HG03108 (cell line): ENCODE results near the gene FLACC1.

Experiments
- ATAC-seq: cut with Tn5 transposase; IDR thresholded peaks from one replicate; pipeline ENCODE4 v1.9.1; 2021; ENCODE audit warnings: moderate library complexity; ENCODE audit not compliant: unreplicated experiment

The FLACC1 gene

DNA sequence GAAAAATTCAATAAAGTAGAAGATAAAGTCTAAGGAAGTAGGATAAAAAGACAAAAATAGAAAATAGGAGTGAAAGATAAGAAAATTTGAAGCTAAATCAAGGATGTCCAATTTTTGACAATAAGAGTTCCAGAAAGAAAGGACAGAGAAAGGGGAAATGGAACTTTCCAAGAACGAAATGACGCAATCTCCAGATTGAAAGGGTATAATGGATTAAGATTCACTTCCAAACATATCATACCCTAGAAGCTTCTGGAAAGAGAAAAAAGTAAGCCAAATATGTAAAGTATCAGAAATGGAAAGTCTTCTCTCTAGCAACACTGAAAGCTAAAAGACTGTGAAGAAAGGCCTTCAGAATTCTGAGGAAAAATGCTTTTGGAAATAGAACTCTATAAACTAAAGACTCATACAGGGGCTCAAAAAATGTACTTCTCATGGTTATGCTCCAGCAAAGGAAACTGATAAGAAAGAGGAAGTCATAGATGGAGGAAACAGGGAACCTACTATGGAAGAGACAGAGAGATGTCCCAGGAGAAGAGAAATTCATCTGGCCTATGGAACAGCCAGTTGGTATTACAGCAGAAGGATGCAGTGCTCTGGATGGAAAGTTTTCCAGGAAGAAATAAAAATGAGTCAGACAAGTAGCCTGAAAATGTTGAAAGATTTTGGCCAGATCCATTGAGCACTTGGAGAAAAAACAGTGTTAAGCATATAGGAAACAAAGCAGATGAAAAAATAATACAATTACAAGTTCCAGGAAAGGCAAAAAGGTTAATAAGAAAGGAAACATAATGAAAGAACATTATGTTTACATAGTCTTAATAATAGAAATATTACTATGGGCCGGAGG, 76.7 kb downstream of the FLACC1 start:
- ATAC-seq, result no peak

DNA sequence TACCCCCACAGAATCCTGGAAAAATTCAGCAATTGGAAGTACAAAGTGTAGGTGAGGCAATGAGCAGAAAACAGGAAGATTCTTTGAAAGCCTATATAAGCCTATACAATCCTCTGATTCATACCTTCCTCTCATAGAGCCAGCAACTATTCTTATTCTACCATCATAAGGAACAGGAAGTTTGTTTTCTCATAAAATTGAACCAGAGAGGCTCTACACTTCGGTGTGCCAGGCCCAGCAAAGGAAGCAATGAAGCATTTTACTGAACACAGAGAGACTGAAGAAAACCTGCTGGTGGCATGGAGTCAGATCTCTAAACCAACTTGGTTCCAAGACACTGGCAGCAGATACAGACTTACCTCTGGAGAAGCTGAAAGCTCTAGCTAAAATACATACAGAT, 78.1 kb downstream of the FLACC1 start:
- no peak for ATAC-seq

DNA sequence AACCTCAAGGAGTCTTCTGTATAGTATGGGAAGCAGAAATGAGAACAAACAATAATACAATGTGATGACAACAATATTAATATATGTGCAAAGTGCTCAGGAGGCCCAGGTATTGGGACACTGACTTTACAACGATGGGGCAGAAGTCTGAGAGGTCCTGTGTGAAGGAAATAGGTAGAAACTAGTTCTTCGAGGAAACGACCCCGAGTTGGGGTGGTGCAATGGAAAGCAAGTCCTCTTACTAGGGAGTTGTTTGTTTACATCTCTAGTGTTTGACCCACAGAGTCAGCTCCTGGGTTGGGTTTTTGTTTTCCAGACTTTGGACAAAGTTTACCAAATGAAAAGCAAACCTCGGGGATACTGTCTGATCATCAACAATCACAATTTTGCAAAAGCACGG, 80.6 kb downstream of the FLACC1 start:
- no peak for ATAC-seq

DNA sequence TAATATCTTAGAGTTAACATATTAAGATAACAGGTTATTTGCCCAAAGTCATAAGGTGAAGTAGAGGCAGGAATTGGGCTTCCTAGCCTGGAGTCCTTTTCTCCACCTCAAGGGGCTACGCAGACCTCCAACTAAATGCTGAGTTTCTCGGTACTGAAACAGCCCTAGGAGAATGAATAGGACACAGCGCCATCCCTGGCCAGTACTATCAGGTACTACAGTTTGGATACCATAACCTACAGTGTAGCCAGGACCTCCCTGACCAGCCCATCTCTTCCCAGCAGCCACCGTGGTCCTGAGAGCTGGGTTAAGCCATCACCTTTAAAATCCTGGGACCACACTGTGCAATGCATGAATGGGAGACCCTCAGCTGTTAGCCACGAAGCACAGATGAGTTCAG, 81.2 kb downstream of the FLACC1 start:
- no peak for ATAC-seq

DNA sequence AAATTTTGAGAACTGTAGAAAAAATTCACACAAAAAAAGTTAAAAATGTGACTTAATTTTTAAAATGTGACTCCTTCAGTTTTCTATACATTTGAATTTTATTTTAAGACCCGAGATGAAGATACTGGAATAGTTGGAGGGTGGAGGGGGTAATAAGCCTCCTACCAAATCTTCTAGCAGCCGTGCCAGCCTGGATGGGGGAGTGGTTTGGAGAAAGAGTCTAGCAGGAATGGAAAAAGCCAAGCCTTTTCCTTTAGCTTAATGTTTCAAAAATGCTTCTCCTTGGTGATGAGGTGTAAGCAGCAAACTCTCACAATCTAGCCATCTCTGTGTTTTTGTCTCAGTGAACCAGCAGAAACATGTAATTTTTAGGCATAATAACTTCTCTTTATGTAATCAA, 82.1 kb downstream of the FLACC1 start:
- no peak for ATAC-seq

DNA sequence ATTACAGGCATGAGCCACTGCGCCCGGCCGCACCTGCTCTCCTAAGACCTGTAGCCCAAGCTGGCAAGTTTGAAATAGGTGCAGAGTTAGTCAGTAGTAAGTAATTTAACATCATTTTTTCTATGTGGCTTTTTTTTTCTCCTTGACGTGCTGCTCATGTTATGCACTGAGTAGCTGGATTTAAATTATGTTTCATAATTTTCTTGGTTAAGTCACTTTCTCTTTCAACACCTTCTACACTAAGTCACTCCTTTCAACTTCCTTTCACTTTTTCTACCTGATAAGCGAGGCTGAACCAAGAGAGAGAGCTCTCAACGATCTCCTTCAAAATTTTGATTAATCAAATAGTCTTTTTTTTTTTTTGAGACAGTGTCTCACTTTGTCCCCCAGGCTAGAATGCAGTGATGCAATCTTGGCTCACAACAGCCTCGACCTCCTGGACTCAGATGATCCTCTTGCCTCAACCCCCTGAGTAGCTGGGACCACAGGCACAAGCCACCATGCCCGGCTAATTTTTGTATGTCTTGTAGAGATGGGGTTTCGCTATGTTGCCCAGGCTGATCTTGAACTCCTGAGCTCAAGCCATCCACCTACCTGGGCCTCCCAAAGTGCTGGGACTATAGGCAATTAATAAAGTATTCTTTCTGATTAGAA, 83.7 kb downstream of the FLACC1 start:
- ATAC-seq, result no peak

DNA sequence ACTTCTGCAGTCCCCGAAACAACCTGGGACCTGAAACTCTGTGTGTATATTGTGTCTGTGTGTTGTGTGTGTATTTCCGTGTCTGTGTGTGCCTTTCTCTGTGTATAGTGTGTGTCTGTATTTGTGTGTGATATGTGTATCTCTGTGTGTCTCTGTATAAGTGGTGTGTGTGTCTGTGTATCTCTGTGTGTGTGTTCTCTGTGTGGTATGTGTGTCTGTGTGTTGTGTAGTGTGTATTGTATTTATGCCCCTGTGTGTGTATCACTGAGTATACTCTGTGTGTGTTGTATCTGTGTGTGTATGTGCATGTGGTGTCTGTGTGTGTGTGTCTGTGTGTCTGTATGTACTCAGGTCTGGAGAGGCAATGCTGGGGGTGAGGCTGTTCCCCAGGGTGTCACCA, 85.2 kb downstream of the FLACC1 start:
- no peak for ATAC-seq

DNA sequence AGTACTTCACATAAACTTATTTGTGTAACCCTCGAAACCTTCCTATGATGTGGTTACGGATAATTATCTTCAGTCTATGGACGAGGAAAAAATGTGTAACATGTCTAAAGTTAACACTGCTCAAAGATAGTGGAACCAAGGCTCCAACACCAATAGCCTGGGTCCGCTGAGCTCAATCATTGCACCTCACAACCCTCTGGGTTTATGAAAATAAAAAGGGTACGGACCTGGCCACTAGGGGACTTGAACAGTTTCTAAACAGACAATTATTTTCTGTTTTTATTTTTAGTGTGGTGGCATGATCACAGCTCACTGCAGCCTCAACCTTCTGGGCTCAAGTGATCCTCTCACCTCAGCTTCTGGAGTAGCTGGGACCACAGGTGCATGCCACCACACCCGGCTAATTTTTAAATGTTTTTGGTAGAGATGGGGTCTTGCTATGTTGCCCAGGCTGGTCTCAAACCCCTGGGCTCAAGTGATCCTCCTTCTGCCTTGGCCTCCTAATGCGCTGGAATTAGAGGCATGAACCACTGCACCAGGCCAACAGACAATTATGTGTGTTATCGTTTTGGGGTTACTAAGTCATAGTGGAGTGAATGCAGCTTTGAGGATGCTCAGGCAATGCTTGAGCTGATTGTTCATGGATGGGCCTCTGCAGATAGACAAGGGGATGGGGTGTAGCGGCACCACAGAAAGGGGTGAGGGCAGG, 86.7 kb downstream of the FLACC1 start:
- ATAC-seq, result no peak

DNA sequence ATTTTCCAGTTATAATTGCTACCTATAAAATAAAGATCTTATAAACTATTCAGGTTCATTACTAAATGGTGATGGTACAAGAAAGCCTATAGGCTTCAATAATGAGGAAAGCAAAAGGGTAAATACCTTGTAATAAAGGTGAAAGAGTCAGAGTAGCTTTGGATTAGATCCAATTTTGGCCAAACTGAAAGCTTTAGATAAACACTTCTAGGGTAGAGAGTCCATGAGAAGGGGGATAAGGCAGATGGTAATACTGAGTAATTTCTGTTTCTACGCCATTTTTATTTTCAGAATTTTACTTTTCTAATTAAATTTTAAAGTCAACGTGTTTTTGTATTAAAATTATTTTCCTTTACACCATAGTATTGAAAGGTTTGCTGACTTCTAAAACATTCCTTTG, 87.4 kb downstream of the FLACC1 start:
- ATAC-seq, result no peak

DNA sequence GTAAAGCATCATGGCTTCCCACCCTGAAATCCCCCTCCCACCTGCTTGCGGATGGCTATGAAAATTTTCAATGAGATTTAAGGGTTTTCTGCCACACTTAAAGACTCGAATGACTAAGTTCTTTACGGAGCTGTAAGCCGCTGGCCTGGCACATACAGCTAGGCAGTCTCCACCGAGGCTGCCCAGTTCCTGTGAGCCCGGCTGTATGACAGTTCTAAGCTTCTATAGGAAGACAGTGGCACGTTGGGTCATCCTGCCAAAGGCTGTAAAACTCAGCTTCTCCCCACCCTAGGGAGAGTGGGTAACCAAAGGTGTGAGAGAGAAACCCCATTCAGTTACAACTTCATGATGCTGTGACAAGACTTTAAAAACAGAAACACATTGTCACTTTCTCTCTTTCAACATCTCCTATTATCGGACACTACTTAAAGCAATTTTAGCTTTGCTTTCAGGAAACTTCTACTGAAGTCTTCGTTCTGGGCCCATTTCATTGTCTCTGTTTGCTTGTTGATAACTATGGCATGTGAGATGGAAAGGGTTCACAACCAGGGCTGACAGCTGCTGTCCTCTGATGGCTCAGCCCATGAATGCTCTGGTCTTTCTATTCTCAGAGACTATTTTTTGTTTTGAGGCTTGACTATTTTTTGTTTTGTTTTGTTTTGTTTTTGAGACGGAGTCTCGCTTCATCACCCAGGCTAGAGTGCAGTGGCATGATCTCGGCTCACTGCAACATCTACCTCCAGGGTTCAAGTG, 89.7 kb downstream of the FLACC1 start:
- ATAC-seq, result no peak

DNA sequence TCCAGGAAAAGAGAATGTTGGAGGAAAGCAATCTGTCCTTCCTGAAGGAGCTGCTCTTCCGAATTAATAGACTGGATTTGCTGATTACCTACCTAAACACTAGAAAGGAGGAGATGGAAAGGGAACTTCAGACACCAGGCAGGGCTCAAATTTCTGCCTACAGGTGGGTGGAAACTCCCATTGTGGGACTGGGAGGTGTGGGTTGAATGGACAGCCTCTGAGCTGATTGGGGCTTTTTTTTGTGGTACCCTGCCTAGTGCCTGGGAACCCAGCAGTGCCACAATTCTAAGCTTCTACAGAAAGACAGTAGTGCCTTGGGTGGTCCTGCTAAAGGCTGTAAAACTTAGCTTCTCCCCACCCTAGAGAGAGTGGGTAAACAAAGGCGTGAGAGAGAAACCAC, 90.5 kb downstream of the FLACC1 start:
- no peak for ATAC-seq

DNA sequence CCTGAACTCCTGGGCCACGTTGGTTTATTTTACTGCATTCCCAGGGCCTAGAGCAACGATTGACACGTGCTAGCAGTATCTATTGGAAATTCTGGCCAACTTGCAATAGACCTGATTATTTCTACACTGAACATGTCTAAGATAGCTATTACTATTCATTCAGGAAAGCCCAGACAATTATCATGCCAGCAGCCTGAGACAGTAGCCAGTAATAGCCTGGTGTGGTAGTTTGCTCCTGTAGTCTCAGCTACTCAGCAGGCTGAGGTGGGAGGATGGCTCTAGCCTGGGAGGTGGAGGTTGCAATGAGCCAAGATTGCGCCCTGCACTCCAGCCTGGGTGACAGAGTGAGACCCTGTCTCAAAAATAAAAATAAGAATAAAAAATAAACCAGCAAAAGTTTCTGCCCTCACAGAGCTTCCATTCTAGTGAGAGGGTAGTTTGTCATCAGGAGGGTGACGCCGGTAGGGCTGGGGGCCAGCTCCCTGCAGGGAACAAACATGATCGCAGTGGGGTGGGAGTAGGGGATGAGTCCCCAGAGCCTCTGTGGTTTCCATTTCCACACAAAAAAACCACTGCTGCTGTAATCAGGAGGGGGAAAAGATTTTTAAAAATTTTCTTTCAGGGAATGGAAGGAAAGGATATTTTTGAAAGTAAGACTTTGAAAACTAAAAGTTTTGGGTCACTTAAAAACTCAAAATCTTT, 92.5 kb downstream of the FLACC1 start:
- ATAC-seq, result no peak

DNA sequence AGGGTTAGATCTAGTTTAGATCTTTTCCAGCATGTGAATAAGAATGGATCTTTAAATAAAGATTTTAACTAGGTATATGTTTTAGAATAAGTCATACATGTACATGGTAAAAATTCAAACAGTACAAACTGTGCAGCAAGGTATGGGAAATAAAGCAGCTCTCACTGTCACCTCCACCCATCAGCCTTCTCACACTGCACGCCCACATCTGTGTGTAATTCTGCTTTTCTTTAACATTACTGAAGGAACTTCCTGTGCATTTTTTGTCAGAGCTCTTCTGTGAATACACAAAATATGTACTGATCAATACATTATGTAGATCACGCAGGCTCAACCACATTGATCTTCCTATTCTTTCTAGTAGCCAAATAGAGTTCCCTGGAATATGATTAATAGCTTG, 93.4 kb downstream of the FLACC1 start:
- no peak for ATAC-seq

DNA sequence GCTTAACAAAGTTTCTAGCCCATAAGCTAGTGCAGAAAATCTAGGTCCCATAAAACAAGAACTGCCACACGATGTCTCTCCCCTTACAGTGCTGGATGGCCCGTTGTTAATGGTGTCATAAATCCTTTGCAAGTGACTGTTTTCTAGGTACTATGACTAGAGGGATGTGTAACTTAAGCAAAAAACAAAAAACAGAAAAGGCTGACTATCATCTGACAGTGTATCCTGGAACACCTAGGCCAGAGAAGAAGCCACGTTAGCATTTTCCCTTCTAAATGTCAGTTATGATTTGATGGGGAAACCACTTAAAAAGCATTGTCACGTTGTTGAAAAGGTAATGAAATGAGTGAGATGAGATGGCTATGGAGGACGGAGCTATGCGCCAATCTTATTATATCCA, 94.4 kb downstream of the FLACC1 start:
- no peak for ATAC-seq

DNA sequence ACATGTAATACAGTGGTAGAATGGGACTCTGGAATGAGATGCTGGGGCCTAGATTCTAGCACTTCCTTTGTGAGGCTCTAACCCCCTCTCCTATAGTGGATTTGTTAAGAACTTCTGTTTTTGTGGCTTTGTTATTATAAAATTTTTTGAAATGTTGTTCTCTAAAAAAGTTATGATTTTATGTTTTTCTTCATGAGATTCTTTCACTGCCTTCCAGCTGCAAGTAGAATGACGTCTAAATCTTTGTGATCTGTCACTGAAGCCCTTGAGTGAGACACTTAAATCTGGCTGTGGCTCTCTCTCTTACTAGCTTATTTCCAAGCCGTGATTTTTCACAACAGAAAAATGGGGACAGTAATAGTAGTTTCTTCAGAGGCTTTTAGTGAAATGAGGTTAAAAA, 95.2 kb downstream of the FLACC1 start:
- ATAC-seq, result no peak

DNA sequence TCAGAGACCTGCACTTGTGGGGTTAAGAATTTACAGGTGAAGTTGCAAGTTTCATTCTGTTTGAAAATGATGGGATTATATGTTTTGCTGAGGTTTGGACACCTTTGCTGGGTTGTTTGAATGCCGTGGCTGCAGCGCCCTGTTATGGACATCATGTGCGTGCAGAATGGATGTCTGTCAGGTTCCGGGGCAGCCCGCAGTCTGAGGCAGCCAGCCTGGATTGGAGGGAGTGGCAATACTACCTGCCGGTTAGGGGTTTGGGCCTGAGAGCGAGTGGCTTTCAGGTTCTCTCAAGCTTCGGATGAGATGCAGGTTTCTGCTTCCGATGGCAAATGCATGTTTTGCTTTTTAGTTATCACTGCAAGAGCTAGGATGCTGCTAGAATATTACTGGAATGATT, 95.7 kb downstream of the FLACC1 start:
- ATAC-seq, result no peak

DNA sequence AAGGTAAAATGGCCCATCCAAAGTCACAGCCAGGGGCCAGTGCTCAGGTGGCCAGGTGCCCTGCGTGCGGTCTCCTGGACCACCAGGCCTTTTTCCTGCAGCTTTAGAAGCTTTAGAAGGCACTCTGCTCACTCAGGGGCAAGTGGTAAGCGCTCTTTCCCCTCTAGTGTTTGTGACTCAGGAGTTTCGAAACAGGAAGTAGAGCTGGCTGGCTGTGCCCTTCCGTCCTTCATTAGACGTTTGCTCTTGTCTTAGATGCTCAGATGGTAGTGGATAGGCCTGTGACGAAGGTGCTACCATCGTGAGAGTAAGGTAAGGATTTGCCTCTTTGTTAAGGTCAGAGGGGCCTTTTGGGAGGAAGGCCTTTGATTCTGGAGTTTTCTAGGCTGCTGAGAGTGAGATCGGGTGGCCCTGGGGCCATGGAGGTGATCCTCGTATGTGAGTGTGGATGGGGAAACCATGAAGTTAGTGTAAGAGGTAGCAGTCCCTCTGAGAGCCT, 96.8 kb downstream of the FLACC1 start, which contains the start of gene CASP8:
Gene CASP8 (plus strand): TSS at position 235 of the 499 bp plus-strand sequence. CDS start 5,951 bp downstream, outside the sequence.
- ATAC-seq, result no peak

DNA sequence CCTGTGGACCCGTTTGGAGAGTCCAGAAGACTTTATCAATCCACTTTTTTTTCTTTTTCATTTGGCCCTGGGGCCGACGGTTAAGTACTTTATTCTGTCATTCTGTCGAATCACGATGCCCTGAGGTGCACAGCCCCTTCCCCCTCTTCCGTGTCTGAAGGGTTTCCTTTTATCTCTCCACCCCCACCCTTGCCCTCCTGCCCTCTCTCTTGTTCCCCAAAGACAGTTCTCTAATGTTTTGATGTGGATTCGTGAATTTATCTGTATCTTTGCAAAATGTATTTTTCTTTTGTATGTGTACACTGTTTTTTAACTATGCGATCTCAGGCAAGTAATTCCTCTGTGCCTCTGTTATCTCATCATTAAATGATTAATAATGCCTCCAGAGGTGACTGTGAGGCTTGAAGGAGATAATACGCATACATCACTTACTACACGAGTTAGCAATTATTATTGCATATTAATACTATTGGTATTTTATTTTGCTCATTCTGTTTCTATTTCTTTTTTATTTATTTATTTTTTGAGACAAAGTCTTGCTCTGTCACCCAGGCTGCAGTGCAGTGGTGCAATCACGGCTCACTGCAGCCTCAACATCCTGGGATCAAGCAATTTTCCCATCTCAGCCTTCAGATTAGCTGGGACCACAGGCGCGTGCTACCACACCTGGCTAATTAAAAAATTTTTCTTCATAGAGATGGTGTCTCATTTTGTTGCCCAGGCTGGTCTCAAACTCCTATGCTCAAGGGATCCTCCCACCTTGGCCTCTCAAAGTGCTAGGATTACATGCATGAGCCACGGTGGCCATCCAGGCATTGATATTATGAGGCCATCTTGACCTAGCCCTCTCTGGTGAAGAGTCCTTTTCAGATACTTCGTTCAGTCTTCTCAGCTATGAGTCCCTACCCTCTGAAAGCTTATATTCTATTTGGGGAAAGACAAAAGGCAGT, 98.2 kb downstream of the FLACC1 start:
- no peak for ATAC-seq

DNA sequence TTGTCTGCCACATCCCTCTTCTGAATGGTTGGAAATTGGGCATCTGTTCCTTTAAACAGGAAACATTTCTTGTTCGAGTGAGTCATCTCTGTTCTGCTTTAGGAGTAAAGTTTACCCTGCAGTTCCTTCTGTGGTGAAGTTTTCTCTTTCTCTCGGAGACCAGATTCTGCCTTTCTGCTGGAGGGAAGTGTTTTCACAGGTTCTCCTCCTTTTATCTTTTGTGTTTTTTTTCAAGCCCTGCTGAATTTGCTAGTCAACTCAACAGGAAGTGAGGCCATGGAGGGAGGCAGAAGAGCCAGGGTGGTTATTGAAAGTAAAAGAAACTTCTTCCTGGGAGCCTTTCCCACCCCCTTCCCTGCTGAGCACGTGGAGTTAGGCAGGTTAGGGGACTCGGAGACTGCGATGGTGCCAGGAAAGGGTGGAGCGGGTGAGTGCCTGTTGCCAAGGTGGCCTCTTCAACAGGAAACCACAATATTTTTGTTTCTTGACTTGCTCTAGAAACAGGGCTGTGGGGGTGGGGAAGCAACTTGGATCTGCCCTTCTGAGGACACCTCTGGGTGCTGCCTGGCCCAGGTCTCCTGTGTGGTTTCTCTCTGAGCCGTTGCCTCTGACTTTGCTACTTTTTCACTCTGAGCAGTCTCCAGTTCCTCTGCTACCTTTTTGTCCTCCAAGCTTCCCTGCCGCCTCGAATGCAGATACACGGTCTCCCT, 99.0 kb downstream of the FLACC1 start:
- ATAC-seq, result peak; percentile 70
